Stimulated activated effector memory CD8-positive, alpha-beta T cell treated with anti-CD3 and anti-CD28 coated beads, Interleukin-12 subunit alpha, Interleukin-12 subunit beta, amount 100 ng/mL, for 72 hours (primary cell): Measurements from ENCODE around the gene SSU72.
"Not testable (repeated sequence)": the region's sequence is repeated elsewhere in the genome, so short reads cannot be mapped to it uniquely, and the experiment has no call there.

Source experiments
- ATAC-seq: fragments of 150-1000 bp; cut with Tn5 transposase; 2 replicates; pipeline ENCODE4 v1.10.0; 2021
- DNase-seq, 2 donors: peaks; one replicate each; pipeline ENCODE4 v3.0.0; 2021 to 2022; ENCODE audit warnings: low spot score in 2 of 2
- H3K27ac Mint-ChIP-seq: one replicate; pipeline ENCODE4 v1.8.0; 2022; ENCODE audit warnings: mild to moderate bottlenecking, mixed read lengths
- H3K36me3 Mint-ChIP-seq: one replicate; pipeline ENCODE4 v1.8.0; 2022; ENCODE audit warnings: mild to moderate bottlenecking, mixed read lengths
- H3K4me1 Mint-ChIP-seq: one replicate; pipeline ENCODE4 v1.8.0; 2022; ENCODE audit warnings: mixed read lengths
- H3K4me3 Mint-ChIP-seq: one replicate; pipeline ENCODE4 v1.8.0; 2022; ENCODE audit warnings: mild to moderate bottlenecking, mixed read lengths
- H3K9me3 Mint-ChIP-seq: one replicate; pipeline ENCODE4 v1.8.0; 2022; ENCODE audit warnings: mixed read lengths

SSU72 gene

GRCh38 chr1:1560178-1560577 lies 14.5 kb downstream of the SSU72 start:
- no peak overlapping the region for H3K27ac Mint-ChIP-seq

DNA sequence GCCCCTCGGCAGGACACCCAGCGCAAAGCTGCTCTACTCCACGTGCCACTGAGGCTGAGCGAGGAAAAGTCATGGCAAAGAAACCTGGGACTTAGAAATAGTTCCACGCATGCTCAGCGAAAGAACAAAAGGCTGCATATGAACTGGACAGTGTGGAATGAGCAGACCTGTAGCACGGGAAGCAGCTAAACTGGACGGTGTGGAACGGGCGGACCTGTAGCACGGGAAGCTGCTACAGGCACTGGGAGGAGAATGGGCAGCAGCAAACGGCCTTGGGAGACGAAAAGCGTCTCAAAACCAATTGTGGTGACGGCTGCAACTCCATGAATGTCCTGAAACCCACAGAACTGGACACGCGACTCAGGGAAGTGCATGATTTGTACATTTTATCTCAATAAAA lies 15.6 kb downstream of the SSU72 start:
- DNase-seq = no peak
- Mint-ChIP-seq H3K4me3 (no peak overlapping the region), H3K27ac (no peak overlapping the region), H3K4me1 (peaks cover 15% of the 10 kb centered on the region), H3K9me3 (no peaks in the 10 kb centered on the region), H3K36me3 (peaks cover 79% of the 10 kb centered on the region)
- ATAC-seq = no peak

More at GRCh38 chr1:1560178-1560577, 14.5 kb downstream of the SSU72 start:
- Mint-ChIP-seq H3K4me1 (peaks cover 16% of the 10 kb centered on the region), H3K4me3 (no peak overlapping the region), H3K36me3 (peaks cover 86% of the 10 kb centered on the region), H3K9me3 (no peaks in the 10 kb centered on the region)
- no peak for ATAC-seq
- no peak for DNase-seq

DNA sequence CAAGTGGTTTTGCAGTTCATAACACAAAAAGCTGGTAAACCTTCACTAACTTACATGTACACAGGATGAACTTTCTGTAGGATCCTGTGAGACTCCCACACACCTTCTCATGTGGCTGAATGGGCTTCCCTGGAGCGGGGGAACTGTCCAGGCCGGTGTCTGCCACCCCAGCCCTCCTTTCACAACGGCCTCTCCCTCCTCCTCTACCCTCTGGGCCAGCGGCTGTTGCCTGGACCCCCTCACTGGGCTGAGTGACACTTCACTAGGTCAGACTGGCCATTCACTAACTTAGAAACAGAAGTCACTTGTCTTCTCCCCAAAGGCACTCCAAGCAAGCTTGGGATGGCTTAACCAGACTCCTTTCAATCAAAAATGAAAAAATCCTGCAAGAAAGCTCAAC lies 16.1 kb downstream of the SSU72 start:
- Mint-ChIP-seq H3K4me3 (no peak overlapping the region), H3K4me1 (peaks cover 15% of the 10 kb centered on the region), H3K9me3 (no peaks in the 10 kb centered on the region), H3K27ac (no peak overlapping the region), H3K36me3 (peaks cover 79% of the 10 kb centered on the region)
- no peak for DNase-seq
- ATAC-seq = no peak

- DNase-seq, H3K27ac Mint-ChIP-seq, H3K4me3 Mint-ChIP-seq, H3K9me3 Mint-ChIP-seq, ATAC-seq: not testable (repeated sequence)
- peaks cover 15% of the 10 kb centered on the region for H3K4me1 Mint-ChIP-seq
- H3K36me3 Mint-ChIP-seq = peaks cover 70% of the 10 kb centered on the region
These were observed 17.0 kb downstream of the SSU72 start for GRCh38 chr1:1557688-1558087.

DNA sequence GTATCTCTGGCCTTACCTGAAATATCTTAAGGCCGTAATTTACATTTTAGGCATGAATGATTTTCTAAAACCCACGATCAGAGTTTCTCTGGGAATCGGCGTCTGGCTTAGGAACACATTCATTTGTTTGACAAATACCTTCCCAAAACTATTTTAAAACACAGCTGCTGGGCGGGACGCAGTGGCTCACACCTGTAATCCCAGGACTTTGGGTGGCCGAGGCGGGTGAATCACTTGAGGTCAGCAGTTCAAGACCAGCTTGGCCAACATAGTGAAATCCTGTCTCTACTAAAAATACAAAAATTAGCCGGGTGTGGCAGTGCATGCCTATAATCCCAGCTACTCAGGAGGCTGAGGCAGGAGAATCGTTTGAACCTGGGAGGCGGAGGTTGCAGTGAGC lies 17.7 kb downstream of the SSU72 start:
- not testable (repeated sequence) for H3K4me3 Mint-ChIP-seq, H3K9me3 Mint-ChIP-seq, H3K27ac Mint-ChIP-seq, ATAC-seq, DNase-seq
- peaks cover 14% of the 10 kb centered on the region for H3K4me1 Mint-ChIP-seq
- H3K36me3 Mint-ChIP-seq = peaks cover 63% of the 10 kb centered on the region

- peaks cover 9% of the 10 kb centered on the region for H3K4me1 Mint-ChIP-seq
- no peak for DNase-seq
- no peak overlapping the region for H3K27ac Mint-ChIP-seq
- peaks cover 58% of the 10 kb centered on the region for H3K36me3 Mint-ChIP-seq
- no peaks in the 10 kb centered on the region for H3K9me3 Mint-ChIP-seq
- ATAC-seq = no peak
- H3K4me3 Mint-ChIP-seq = no peak overlapping the region
These were observed 18.2 kb downstream of the SSU72 start for GRCh38 chr1:1556505-1556904.

- Mint-ChIP-seq H3K36me3 (peaks cover 48% of the 10 kb centered on the region), H3K4me1 (peaks cover 9% of the 10 kb centered on the region), H3K27ac (peak overlapping the region; percentile 69), H3K4me3 (no peak overlapping the region), H3K9me3 (no peaks in the 10 kb centered on the region)
- DNase-seq (no peak), ATAC-seq (peak; percentile 29)
These were observed 19.4 kb downstream of the SSU72 start for GRCh38 chr1:1554926-1555915.

- ATAC-seq = no peak
- H3K36me3 Mint-ChIP-seq = peaks cover 45% of the 10 kb centered on the region
- DNase-seq = no peak
- peaks cover 9% of the 10 kb centered on the region for H3K4me1 Mint-ChIP-seq
- no peaks in the 10 kb centered on the region for H3K9me3 Mint-ChIP-seq
- no peak overlapping the region for H3K4me3 Mint-ChIP-seq
- H3K27ac Mint-ChIP-seq = peak overlapping the region; percentile 69
These were observed 20.1 kb downstream of the SSU72 start for GRCh38 chr1:1554550-1554925.

DNA sequence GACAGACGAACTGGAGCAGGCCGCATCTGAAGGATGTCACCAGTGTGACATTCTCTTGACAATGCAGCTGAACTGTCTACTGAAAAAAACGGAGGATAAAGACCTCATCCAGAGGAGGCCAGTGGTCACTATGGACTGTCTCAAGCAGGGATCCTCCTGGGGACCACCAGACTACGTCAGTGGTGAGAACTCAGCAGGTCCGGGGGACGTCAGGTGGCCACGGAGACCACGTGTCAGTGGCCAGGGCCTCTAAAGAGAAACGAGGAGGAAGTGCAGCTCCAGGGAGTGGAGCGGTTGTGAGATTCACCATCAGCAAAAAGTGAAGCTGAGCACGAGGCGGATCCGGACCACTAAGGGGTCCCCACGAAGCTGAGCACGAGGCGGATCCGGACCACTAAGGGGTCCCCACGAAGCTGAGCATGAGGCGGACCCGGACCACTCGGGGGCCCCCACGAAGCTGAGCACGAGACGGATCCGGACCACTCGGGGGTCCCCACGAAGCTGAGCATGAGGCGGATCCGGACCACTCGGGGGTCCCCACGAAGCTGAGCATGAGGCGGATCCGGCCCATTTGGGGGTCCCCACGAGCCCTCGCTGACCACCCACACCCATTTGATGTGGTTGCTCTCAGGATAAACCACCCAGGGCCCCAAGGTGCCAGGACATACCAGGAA lies 20.7 kb downstream of the SSU72 start:
- H3K36me3 Mint-ChIP-seq = peaks cover 39% of the 10 kb centered on the region
- H3K9me3 Mint-ChIP-seq = no peaks in the 10 kb centered on the region
- H3K4me1 Mint-ChIP-seq = peaks cover 9% of the 10 kb centered on the region
- DNase-seq (no peak), ATAC-seq (no peak)
- H3K4me3 Mint-ChIP-seq = no peak overlapping the region
- peak overlapping the region; percentile 69 for H3K27ac Mint-ChIP-seq

GRCh38 chr1:1552263-1552639 lies 22.4 kb downstream of the SSU72 start:
- no peak for ATAC-seq
- H3K4me3 Mint-ChIP-seq = no peak overlapping the region
- peaks cover 9% of the 10 kb centered on the region for H3K4me1 Mint-ChIP-seq
- DNase-seq = no peak
- no peak overlapping the region for H3K27ac Mint-ChIP-seq
- H3K9me3 Mint-ChIP-seq = no peaks in the 10 kb centered on the region
- H3K36me3 Mint-ChIP-seq = peaks cover 28% of the 10 kb centered on the region

DNA sequence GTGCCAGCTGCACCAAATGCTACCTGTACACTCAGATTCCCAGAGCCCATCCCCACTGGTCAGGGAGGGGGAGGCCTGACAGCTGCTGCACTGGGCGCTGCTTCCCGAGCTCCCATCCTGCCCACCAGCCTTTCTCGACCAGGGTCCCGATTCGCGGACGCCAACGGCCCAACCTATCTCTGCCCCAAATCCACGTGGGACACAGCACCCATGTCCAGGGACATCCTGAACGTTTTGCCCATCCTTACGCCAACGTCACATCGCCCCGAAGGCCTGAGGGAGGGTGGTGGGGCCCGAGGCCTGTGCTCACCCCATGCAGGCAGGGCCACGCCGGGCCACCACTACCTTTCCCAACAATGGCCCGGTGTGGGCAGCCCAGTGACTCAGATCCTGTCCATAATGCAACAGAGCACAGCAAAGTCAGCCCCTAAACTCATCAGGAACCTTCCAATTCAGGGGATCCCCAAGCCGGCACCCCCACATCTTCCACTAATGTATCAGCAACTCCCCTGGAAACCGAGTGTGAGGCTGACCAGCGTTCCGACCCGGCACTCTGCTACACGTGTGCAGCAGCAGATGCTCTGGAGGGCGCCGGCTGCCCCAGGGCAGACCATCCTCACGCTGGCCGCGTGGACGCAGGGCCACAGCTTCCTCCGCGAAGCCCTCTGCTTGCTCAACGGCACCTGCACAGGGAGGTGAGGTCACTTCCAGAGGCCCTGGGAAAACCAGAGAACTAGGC lies 23.0 kb downstream of the SSU72 start:
- Mint-ChIP-seq H3K27ac (no peak overlapping the region), H3K4me1 (peaks cover 9% of the 10 kb centered on the region), H3K9me3 (no peaks in the 10 kb centered on the region), H3K4me3 (no peak overlapping the region), H3K36me3 (peaks cover 32% of the 10 kb centered on the region)
- ATAC-seq (no peak), DNase-seq (no peak)

DNA sequence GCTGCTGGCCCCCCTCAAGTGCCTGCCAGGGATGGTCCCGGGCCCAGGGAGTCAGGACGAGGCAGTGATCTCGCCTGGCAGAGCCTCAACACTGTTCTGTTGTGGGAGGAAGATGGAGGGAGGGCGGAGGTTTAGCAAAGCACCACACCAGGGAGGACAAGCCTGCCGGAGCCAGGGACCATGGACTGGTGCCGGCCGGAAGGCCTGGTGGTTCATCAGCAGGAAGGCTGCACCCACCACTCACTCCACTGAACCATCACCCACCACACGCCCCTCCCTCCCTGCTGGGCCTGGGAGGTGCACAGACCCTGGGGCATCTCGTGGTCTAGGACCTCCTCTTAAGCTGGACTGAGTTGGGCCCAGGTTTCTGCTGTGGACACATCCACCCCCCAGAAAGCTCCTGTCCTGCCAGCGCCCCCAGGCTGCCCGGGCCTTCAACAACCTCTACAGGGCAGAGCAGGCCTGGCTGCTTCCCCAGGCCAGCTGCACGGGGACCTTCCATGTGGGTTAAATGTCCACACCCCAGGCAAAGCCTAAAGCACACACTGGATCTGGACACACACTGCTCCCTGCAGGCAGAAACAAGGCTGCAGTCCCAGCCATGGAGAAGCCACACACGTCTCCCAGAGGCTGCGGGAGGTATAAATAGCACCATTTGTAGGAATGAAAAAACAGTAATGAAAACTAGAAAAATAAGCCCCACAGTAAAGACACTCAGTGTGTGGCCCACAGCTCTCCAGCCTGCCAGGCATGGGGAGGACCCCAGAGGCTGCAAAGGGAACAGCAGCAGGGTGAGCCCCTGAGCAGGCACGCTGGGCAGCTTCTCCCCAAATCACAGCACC lies 23.9 kb downstream of the SSU72 start:
- Mint-ChIP-seq H3K36me3 (peaks cover 32% of the 10 kb centered on the region), H3K4me1 (peaks cover 9% of the 10 kb centered on the region), H3K4me3 (no peak overlapping the region), H3K9me3 (no peaks in the 10 kb centered on the region), H3K27ac (no peak overlapping the region)
- ATAC-seq (peak; percentile 52), DNase-seq (no peak)

DNA sequence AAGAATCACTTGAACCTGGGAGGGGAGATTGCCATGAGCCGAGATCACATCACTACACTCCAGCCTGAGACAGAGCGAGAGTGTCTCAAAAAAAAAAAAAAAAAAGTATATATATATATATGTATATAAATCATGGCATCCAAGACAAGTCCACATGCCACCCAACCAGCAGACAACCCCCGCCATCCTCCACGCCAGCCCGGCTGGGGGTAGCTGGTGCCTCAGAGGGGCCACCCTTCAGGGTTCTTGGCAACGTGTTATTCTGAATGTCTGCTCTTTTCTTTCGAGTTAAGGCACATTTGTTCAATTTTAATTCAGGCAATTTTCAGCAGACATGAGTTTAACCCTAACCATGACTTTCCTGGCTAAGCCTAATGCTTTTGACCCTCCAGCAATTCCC lies 24.6 kb downstream of the SSU72 start:
- no peak overlapping the region for H3K27ac Mint-ChIP-seq
- peaks cover 27% of the 10 kb centered on the region for H3K36me3 Mint-ChIP-seq
- DNase-seq = no peak

GRCh38 chr1:1548591-1548990 lies 26.1 kb downstream of the SSU72 start:
- Mint-ChIP-seq H3K4me1 (no peaks in the 10 kb centered on the region), H3K27ac (no peak overlapping the region), H3K36me3 (peaks cover 19% of the 10 kb centered on the region), H3K4me3 (no peak overlapping the region), H3K9me3 (no peaks in the 10 kb centered on the region)
- no peak for ATAC-seq
- no peak for DNase-seq

More for the DNA sequence above, 24.6 kb downstream of the SSU72 start:
- Mint-ChIP-seq H3K9me3 (no peaks in the 10 kb centered on the region), H3K4me1 (peaks cover 5% of the 10 kb centered on the region), H3K4me3 (no peak overlapping the region)
- no peak for ATAC-seq
